Thyroid gland (tissue), 4 donors: ENCODE data around the gene TGFBR3.

Experiments used
- POLR2A ChIP-seq, 2 donors: fragments of 450-650 bp; IDR thresholded peaks; one replicate each; pipeline ENCODE4 v1.6.1; 2017; ENCODE audit warnings: antibody characterized with exemption in 2 of 2, mild to moderate bottlenecking in 2 of 2, moderate library complexity in 1 of 2
- TF ChIP-seq, protein P1 (sequence below), 6 experiments: fragments of 200-600 bp in 3 of 6; fragments of 450-650 bp in 3 of 6; sonication (generic) in 3 of 6; IDR thresholded peaks; one replicate each; pipeline ENCODE4 v1.5.1; 2016 to 2019; ENCODE audit warnings: antibody characterized with exemption in 6 of 6, mild to moderate bottlenecking in 2 of 6, inconsistent platforms in 1 of 6, moderate library complexity in 1 of 6

GRCh38 chr1:91732291-91733107 lies 153.5 kb downstream of the TGFBR3 start:
- peak in 1 of 2 donors; percentile 5 for TF ChIP-seq POLR2A (IDR thresholded peaks at IDR 0.05)
- TF ChIP-seq, protein P1, sequence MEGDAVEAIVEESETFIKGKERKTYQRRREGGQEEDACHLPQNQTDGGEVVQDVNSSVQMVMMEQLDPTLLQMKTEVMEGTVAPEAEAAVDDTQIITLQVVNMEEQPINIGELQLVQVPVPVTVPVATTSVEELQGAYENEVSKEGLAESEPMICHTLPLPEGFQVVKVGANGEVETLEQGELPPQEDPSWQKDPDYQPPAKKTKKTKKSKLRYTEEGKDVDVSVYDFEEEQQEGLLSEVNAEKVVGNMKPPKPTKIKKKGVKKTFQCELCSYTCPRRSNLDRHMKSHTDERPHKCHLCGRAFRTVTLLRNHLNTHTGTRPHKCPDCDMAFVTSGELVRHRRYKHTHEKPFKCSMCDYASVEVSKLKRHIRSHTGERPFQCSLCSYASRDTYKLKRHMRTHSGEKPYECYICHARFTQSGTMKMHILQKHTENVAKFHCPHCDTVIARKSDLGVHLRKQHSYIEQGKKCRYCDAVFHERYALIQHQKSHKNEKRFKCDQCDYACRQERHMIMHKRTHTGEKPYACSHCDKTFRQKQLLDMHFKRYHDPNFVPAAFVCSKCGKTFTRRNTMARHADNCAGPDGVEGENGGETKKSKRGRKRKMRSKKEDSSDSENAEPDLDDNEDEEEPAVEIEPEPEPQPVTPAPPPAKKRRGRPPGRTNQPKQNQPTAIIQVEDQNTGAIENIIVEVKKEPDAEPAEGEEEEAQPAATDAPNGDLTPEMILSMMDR (IDR thresholded peaks at IDR 0.05), result no peak
